Measurements from ENCODE around the gene NTRK3. TPM values are rescaled to one million over a fixed set of nuclear protein-coding genes. Genes with fewer than 3 reads are reported as not detected.

The NTRK3 gene
- total and polyA plus RNA-seq, 12 donors: 0.45 to 5.6 (median 2.3) TPM

DNA sequence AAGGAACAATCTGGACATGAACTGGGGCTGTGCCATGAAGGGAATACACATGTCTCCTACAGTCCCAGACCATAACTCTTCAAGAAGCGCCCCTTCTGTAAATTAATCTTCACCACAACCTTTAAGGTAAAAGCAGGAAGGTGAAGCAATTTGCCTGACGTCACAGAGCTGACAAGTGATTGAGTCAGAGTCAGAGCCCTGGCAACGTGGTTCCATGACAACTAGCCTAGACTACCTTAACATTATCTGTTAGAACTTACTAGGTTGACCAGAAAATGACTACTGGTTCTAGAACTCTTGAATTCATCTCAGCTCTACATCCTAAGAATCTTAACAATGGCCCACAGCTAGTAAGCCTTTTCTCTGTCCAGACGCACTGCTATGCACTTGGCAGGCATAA lies 124.6 kb downstream of the NTRK3 start:
- Histone ChIP-seq H3K4me1 (no peaks in the 10 kb centered on the region), H3K27me3 (peaks cover 0 to 20% (median 0%) of the 10 kb centered on the region in 7 donors), H3K4me3 (no peak overlapping the region), H3K36me3 (no peaks in the 10 kb centered on the region), H3K9me3 (no peaks in the 10 kb centered on the region), H3K27ac (no peak overlapping the region)
- WGBS, 2 donors: 62 to 70% methylated on average over 4 of the region's 4 CpGs
- TF ChIP-seq, protein P1, sequence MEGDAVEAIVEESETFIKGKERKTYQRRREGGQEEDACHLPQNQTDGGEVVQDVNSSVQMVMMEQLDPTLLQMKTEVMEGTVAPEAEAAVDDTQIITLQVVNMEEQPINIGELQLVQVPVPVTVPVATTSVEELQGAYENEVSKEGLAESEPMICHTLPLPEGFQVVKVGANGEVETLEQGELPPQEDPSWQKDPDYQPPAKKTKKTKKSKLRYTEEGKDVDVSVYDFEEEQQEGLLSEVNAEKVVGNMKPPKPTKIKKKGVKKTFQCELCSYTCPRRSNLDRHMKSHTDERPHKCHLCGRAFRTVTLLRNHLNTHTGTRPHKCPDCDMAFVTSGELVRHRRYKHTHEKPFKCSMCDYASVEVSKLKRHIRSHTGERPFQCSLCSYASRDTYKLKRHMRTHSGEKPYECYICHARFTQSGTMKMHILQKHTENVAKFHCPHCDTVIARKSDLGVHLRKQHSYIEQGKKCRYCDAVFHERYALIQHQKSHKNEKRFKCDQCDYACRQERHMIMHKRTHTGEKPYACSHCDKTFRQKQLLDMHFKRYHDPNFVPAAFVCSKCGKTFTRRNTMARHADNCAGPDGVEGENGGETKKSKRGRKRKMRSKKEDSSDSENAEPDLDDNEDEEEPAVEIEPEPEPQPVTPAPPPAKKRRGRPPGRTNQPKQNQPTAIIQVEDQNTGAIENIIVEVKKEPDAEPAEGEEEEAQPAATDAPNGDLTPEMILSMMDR (IDR thresholded peaks at IDR 0.05): no peak
- ATAC-seq: no peak
- intact Hi-C loops (cut with DNase I): no loop called here
- no peak for DNase-seq

DNA sequence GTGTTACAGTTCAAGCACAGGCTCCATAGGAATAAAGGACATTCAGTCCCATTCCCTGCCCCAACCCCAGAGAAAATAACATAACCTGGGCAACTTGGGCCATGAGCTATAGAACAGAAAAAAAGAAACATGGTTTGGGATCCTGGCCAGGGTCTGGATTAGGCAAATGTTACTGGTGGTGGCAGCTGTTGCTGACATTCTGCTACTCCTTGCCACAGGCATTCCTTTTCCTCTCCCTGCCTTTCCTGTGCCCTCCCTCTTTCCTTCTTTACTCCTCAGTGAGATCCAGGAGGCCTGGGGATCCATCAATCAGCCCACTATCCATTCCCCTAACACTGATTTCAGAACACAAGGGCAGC lies 129.1 kb downstream of the NTRK3 start:
- intact Hi-C loops (cut with DNase I): no loop called here
- no peaks in the 10 kb centered on the region for H3K27me3 ChIP-seq
- H3K36me3 ChIP-seq: no peaks in the 10 kb centered on the region
- no peak overlapping the region for H3K27ac ChIP-seq
- no peak overlapping the region for H3K4me3 ChIP-seq
- H3K9me3 ChIP-seq: no peaks in the 10 kb centered on the region
- DNase-seq: no peak
- TF ChIP-seq, protein P1 (IDR thresholded peaks at IDR 0.05): no peak
- no peak for ATAC-seq
- no peaks in the 10 kb centered on the region for H3K4me1 ChIP-seq

- no peak for DNase-seq
- TF ChIP-seq, protein P1 (IDR thresholded peaks at IDR 0.05): no peak
- H3K4me1 ChIP-seq: no peaks in the 10 kb centered on the region
- no peaks in the 10 kb centered on the region for H3K27me3 ChIP-seq
- H3K9me3 ChIP-seq: no peaks in the 10 kb centered on the region
- WGBS, 2 donors: 52 to 55% methylated on average over 6 of the region's 6 CpGs
- H3K36me3 ChIP-seq: no peaks in the 10 kb centered on the region
- H3K4me3 ChIP-seq: no peak overlapping the region
- H3K27ac ChIP-seq: no peak overlapping the region
- intact Hi-C loops (cut with DNase I): no loop called here
- ATAC-seq: no peak
Observed at GRCh38 chr15:88126695-88127431, 129.7 kb downstream of the NTRK3 start.

DNA sequence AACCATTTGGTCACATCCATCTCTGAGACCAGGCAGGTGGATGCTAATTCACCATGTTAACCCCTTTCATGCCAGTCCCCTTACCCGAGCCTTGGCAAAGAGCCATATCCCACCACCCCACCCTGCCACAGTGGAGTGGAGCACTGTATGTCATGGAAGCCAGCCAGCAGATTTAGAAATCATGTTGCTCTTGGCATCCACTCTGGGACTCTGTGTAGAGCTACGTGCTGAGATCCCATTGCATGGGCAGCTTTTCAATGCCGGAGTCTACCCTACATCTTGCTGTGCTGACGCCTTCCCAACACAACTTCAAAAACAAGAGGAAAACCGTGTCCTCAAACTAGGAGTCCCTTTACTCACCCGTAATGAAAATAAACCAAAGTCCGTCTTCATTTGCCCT lies 131.0 kb downstream of the NTRK3 start:
- Histone ChIP-seq H3K27me3 (no peaks in the 10 kb centered on the region), H3K4me3 (no peak overlapping the region), H3K4me1 (no peaks in the 10 kb centered on the region), H3K36me3 (no peaks in the 10 kb centered on the region), H3K27ac (no peak overlapping the region), H3K9me3 (no peaks in the 10 kb centered on the region)
- intact Hi-C loops (cut with DNase I): no loop called here
- 70 to 76% methylated on average over 7 of the region's 7 CpGs for WGBS, 2 donors
- TF ChIP-seq, protein P1 (IDR thresholded peaks at IDR 0.05): no peak
- ATAC-seq (peak in 1 of 8 donors; percentile 17), DNase-seq (no peak)
